Lower leg skin (tissue), 3 donors: ENCODE measurements around the gene AJAP1.

Experiments
- CTCF ChIP-seq, 3 donors: fragments of 450-650 bp; IDR thresholded peaks; one replicate each; pipeline ENCODE4 v1.5.1; 2016; ENCODE audit warnings: antibody characterized with exemption in 3 of 3, mild to moderate bottlenecking in 3 of 3, moderate library complexity in 2 of 3
- POLR2A ChIP-seq, 2 donors: fragments of 450-650 bp; IDR thresholded peaks; one replicate each; pipeline ENCODE4 v1.6.1; 2016 to 2017; ENCODE audit warnings: antibody characterized with exemption in 2 of 2, mild to moderate bottlenecking in 1 of 2, moderate library complexity in 1 of 2

GRCh38 chr1:4775506-4775905 is 121.1 kb downstream of the AJAP1 start:
- TF ChIP-seq POLR2A (IDR thresholded peaks at IDR 0.05), result no peak
- TF ChIP-seq CTCF (IDR thresholded peaks at IDR 0.05), result no peak
